HepG2 (cell line): ENCODE data around the gene LGI4. TPM values are rescaled to one million over a fixed set of nuclear protein-coding genes. Genes with fewer than 3 reads are reported as not detected.

Experiments used
- ATAC-seq: fragments of 200-7000 bp; cut with Tn5 transposase; 3 replicates; pipeline ENCODE4 v1.9.1; 2020; ENCODE audit warnings: mild to moderate bottlenecking, moderate library complexity
- BruUV-seq: library from RNA; stranded (reverse); fragments of 400-500 nt; replicated peaks from 2 replicates; lab custom pipeline; 2021; lab: Mats Ljungman, UMichigan
- CTCF ChIA-PET: fragments of 300-600 bp; formaldehyde crosslinking; extraction: SDS; loops from one replicate; lab custom pipeline; 2021; ENCODE audit warnings: low total read pairs, inconsistent platforms, low intra/inter-chr PET ratio; lab: Yijun Ruan, JAX
- POLR2A ChIA-PET: fragments of 350-600 bp; sonication (Branson Sonifier 250); formaldehyde crosslinking; loops from one replicate; lab custom pipeline; 2020; ENCODE audit warnings: antibody characterized with exemption, inconsistent platforms; lab: Yijun Ruan, JAX
- DNase-seq: peaks from one replicate; pipeline ENCODE4 v3.0.0-alpha.2; 2015; ENCODE audit warnings: low spot score
- FAIRE-seq: peaks from 3 replicates; lab custom pipeline; 2011; peaks lifted over from hg19 to GRCh38; lab: Jason Lieb, UNC
- H2AFZ ChIP-seq: one replicate; pipeline ENCODE4 v1.6.1; 2011; ENCODE audit warnings: low read length, inconsistent platforms
- H3K27ac ChIP-seq: fragments of 300-600 bp; 3 replicates; pipeline ENCODE4 v1.8.0; 2011; ENCODE audit warnings: mixed run types, mild to moderate bottlenecking, mixed read lengths, low read length, inconsistent platforms; ENCODE audit not compliant: insufficient read depth; ENCODE audit errors: extremely low read length
- H3K27me3 ChIP-seq, 2 experiments: fragments of 200-600 bp in 1 of 2; 2 replicates in 1 of 2; 3 replicates in 1 of 2; pipeline versions ENCODE4 v1.6.0 to v1.8.0; 2011; ENCODE audit warnings: low read length in 2 of 2, mild to moderate bottlenecking in 2 of 2, moderate library complexity in 2 of 2, inconsistent platforms in 1 of 2; ENCODE audit not compliant: insufficient read depth in 2 of 2, control insufficient read depth in 1 of 2
- H3K36me3 ChIP-seq, 2 experiments: fragments of 200-600 bp in 1 of 2; replicated peaks in 1 of 2; 2 replicates in 1 of 2; 3 replicates in 1 of 2; pipeline versions ENCODE4 v1.5.1 to v1.8.0; 2011; ENCODE audit warnings: low read length in 2 of 2, inconsistent platforms in 1 of 2; ENCODE audit not compliant: insufficient read depth in 2 of 2, control insufficient read depth in 1 of 2
- H3K4me1 ChIP-seq: 2 replicates; pipeline ENCODE4 v1.5.1; 2012; ENCODE audit warnings: low read length, inconsistent platforms; ENCODE audit not compliant: insufficient read depth
- H3K4me2 ChIP-seq: 2 replicates; pipeline ENCODE4 v1.6.0; 2011; ENCODE audit warnings: low read depth, low read length, inconsistent platforms
- H3K4me3 ChIP-seq, 3 experiments: fragments of 200-600 bp in 1 of 3; sonication (generic), shearing (Covaris generic) in 1 of 3; replicated peaks in 1 of 3; 2 replicates each; pipeline ENCODE4 v1.5.1; 2011 to 2016; ENCODE audit warnings: low read length in 3 of 3, inconsistent platforms in 2 of 3, low read depth in 2 of 3, mild to moderate bottlenecking in 2 of 3, control low read depth in 1 of 3, mixed read lengths in 1 of 3; ENCODE audit not compliant: insufficient read depth in 1 of 3
- H3K79me2 ChIP-seq: one replicate; pipeline ENCODE4 v1.6.1; 2011; ENCODE audit warnings: low read length, inconsistent platforms; ENCODE audit not compliant: insufficient read depth
- H3K9ac ChIP-seq: 2 replicates; pipeline ENCODE4 v1.6.0; 2011; ENCODE audit warnings: mild to moderate bottlenecking, low read depth, low read length, inconsistent platforms; ENCODE audit not compliant: insufficient read depth
- H3K9me3 ChIP-seq: 2 replicates; pipeline ENCODE4 v1.5.1; 2012; ENCODE audit warnings: mild to moderate bottlenecking, low read length
- H4K20me1 ChIP-seq: 2 replicates; pipeline ENCODE4 v1.6.0; 2011; ENCODE audit warnings: inconsistent platforms, mild to moderate bottlenecking, low read length, moderate library complexity; ENCODE audit not compliant: insufficient read depth
- ARID4A ChIP-seq: sonication (generic); formaldehyde crosslinking; IDR thresholded peaks from 2 replicates; pipeline ENCODE4 v1.5.0; 2020; ENCODE audit warnings: mild to moderate bottlenecking, missing genetic modification reagents, borderline replicate concordance
- DRAP1 ChIP-seq: IDR thresholded peaks from 2 replicates; pipeline ENCODE4 v1.6.1; 2016; ENCODE audit warnings: missing genetic modification reagents, missing compliant biosample characterization
- ETV5 ChIP-seq: IDR thresholded peaks from 2 replicates; pipeline ENCODE4 v1.6.1; 2018; ENCODE audit warnings: missing biosample characterization, missing genetic modification reagents, inconsistent platforms, borderline replicate concordance
- HOXA5 ChIP-seq: sonication (generic); formaldehyde crosslinking; IDR thresholded peaks from 2 replicates; pipeline ENCODE4 v1.4.0; 2020; ENCODE audit warnings: missing genetic modification reagents
- KDM3A ChIP-seq: IDR thresholded peaks from 2 replicates; pipeline ENCODE4 v1.6.1; 2018; ENCODE audit warnings: low read depth, missing compliant biosample characterization
- YEATS2 ChIP-seq: sonication (generic); formaldehyde crosslinking; IDR thresholded peaks from 2 replicates; pipeline ENCODE4 v1.4.0; 2020; ENCODE audit warnings: missing genetic modification reagents, borderline replicate concordance
- ZMYM4 ChIP-seq: sonication (generic); formaldehyde crosslinking; IDR thresholded peaks from 2 replicates; pipeline ENCODE4 v1.8.1; 2023; ENCODE audit warnings: mild to moderate bottlenecking, missing genetic modification reagents
- ZNF180 ChIP-seq: sonication (generic); formaldehyde crosslinking; IDR thresholded peaks from 2 replicates; pipeline ENCODE4 v1.4.0; 2020; ENCODE audit warnings: low read depth, missing genetic modification reagents, borderline replicate concordance
- ZNF260 ChIP-seq: sonication (generic); formaldehyde crosslinking; IDR thresholded peaks from 2 replicates; pipeline ENCODE4 v1.4.0; 2020; ENCODE audit warnings: missing genetic modification reagents, low read depth, mild to moderate bottlenecking, borderline replicate concordance
- ZNF362 ChIP-seq: sonication (generic); formaldehyde crosslinking; IDR thresholded peaks from 2 replicates; pipeline ENCODE4 v1.4.0; 2020; ENCODE audit warnings: missing genetic modification reagents, mild to moderate bottlenecking, borderline replicate concordance
- WGBS: methylation state at CpG from one replicate; pipeline ENCODE4 v1.1.6; 2017; ENCODE audit warnings: low lambda C conversion rate; 5-methylcytosine and 5-hydroxymethylcytosine counted together
- in situ Hi-C: cut with HindIII; loops from 2 replicates; pipeline ENCODE4 v1.10.0; 2017; ENCODE audit warnings: low pct_unique_long_range_greater_than_20kb; ENCODE audit not compliant: extremely low pct_ligation_motif_present
- intact Hi-C: fragments of 100-400 bp; cut with micrococcal nuclease; formaldehyde crosslinking; loops from one replicate; pipeline ENCODE4 v1.10.0; 2022; ENCODE audit not compliant: unreplicated experiment
- polyA plus RNA-seq, 8 experiments: library from polyadenylated mRNA; depleted of rRNA in 3 of 8; stranded (reverse) in 7 of 8; unstranded in 1 of 8; fragments of >200 nt; fragmentation: Illumina TruSeq in 4 of 8; extraction: Trizol in 4 of 8; gene quantifications; 2 replicates each; pipeline versions ENCODE4 v1.2.1 to v1.2.3, GENCODE V29; 2011 to 2016; ENCODE audit warnings: low read depth in 4 of 8, missing spikeins in 1 of 8, mixed read lengths in 1 of 8; ENCODE audit not compliant: insufficient read depth in 1 of 8
- total RNA-seq, 5 experiments: library from RNA; depleted of rRNA; stranded (reverse); fragments of >200 nt; fragmentation: Illumina TruSeq; extraction: Trizol; gene quantifications; 2 replicates each; pipeline ENCODE4 v1.2.3, GENCODE V29; 2016; ENCODE audit warnings: low read depth in 1 of 5

LGI4 gene
- total and polyA plus RNA-seq, 2 of the 13 experiments (the other 11 are each of a cell fraction or from before 2014, with no cell fraction given): 2.8 TPM; not detected in 1

GRCh38 chr19:35138305-35138892, 3.5 kb upstream of the LGI4 start, which contains the start of gene FXYD1 (continued):
- TF ChIP-seq YEATS2 (CRISPR knock-in tag): no peak
- no peak for TF ChIP-seq ZNF180 (CRISPR knock-in tag)
- TF ChIP-seq ETV5: no peak
- no peak for TF ChIP-seq ZNF260 (CRISPR knock-in tag)
- no peak for TF ChIP-seq KDM3A

- ChIA-PET POLR2A (interaction anchor here (0.8 to 1.5 kb wide), 2 partner anchors 70 to 141 kb away, joined by 3 to 4 read pairs; no protein-coding TSS in a partner anchor), CTCF (no interaction called here)
- in situ Hi-C loops: loop anchor here (5.0 kb wide), 1 partner anchor 70 kb away; no protein-coding TSS in a partner anchor
- no peak overlapping the region for H2AFZ ChIP-seq
- H3K27ac ChIP-seq: peak overlapping the region; percentile 59
- FAIRE-seq (peak; percentile 56), DNase-seq (peak; percentile 68), ATAC-seq (peak; percentile 29)
- H3K79me2 ChIP-seq: no peaks in the 10 kb centered on the region
- H3K9ac ChIP-seq: peak overlapping the region; percentile 35
- no TSS peak for BruUV-seq
- no peaks in the 10 kb centered on the region; a peak in 1 of 5 replicates for H3K27me3 ChIP-seq
- no peaks in the 10 kb centered on the region for H3K9me3 ChIP-seq
- WGBS: 10% methylated on average over 9 of the region's 9 CpGs
- H4K20me1 ChIP-seq: no peaks in the 10 kb centered on the region
- intact Hi-C loops: no loop called here
- peaks cover 77% of the 10 kb centered on the region for H3K4me1 ChIP-seq
- peak overlapping the region; percentile 100 for H3K4me2 ChIP-seq
- H3K4me3 ChIP-seq: peak overlapping the region in 1 of 3 experiments; percentile 24; a peak in 2 of 6 replicates
- H3K36me3 ChIP-seq: no peaks in the 10 kb centered on the region
- no peak for TF ChIP-seq HOXA5
- TF ChIP-seq ZMYM4 (CRISPR knock-in tag): no peak
- TF ChIP-seq DRAP1 (CRISPR knock-in tag): no peak
- TF ChIP-seq ZNF362 (CRISPR knock-in tag): 0 out of 2 replicates have a peak, but pooled peaks have one; percentile 48
- no peak; the same call in 1 of the 2 replicates for TF ChIP-seq ARID4A (CRISPR knock-in tag)
Observed at GRCh38 chr19:35136977-35137702, 2.3 kb upstream of the LGI4 start.
